Activated naive CD4-positive, alpha-beta T cell treated with anti-CD3 and anti-CD28 coated beads, Interleukin-2, amount 10 ng/mL, durations not matched to agents 5 hours and 36 hours (primary cell): ENCODE measurements around the gene MLXIPL. TPM values are rescaled to one million over a fixed set of nuclear protein-coding genes. Genes with fewer than 3 reads are reported as not detected.

Source experiments
- total RNA-seq, 2 experiments: library from RNA; stranded (reverse); gene quantifications; one replicate each; pipeline ENCODE4 v1.2.3, GENCODE V29; 2021

Gene MLXIPL, protein sequence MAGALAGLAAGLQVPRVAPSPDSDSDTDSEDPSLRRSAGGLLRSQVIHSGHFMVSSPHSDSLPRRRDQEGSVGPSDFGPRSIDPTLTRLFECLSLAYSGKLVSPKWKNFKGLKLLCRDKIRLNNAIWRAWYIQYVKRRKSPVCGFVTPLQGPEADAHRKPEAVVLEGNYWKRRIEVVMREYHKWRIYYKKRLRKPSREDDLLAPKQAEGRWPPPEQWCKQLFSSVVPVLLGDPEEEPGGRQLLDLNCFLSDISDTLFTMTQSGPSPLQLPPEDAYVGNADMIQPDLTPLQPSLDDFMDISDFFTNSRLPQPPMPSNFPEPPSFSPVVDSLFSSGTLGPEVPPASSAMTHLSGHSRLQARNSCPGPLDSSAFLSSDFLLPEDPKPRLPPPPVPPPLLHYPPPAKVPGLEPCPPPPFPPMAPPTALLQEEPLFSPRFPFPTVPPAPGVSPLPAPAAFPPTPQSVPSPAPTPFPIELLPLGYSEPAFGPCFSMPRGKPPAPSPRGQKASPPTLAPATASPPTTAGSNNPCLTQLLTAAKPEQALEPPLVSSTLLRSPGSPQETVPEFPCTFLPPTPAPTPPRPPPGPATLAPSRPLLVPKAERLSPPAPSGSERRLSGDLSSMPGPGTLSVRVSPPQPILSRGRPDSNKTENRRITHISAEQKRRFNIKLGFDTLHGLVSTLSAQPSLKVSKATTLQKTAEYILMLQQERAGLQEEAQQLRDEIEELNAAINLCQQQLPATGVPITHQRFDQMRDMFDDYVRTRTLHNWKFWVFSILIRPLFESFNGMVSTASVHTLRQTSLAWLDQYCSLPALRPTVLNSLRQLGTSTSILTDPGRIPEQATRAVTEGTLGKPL
- not detected for total RNA-seq

GRCh38 chr7:73623798-73624668 is at the start of gene MLXIPL:
Gene MLXIPL, minus strand, starts transcription at chr7:73624522. Its CDS starts 30 bp downstream, at chr7:73624492.

DNA sequence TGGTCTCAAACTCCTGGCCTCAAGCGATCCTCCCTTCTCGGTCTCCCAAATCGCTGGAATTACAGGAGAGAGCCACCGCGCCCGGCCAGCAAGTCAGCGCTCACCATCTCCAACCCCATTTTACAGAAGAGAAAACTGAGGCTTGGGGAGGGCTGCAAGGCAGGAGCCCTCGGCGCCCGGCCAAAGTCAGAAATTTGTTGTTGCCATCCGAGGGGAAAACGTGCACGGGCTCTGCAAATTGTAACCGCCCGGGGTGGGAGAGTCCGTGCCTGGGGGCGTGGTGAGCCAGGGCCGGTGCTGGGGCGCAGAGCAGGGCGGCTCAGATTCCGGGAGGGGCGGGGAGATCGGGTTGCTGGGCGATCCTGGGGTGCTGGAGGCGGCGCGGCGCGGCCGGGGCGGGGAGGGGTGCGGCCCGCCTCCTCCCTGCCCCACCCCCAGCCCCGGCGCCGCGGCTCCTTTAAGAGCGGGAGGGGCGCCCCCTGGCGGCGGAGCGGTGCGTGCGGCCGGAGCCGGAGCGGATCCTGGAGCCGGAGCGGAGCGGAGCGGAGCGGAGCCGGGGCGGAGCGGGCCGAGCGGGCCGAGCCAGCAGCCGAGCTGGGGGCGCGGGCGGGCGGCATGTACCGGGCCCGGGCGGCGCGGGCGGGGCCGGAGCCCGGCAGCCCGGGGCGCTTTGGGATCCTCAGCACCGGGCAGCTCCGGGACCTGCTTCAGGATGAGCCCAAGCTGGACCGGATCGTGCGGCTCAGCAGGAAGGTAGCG is 43.2 kb upstream of the MLXIPL start, which contains the start of gene VPS37D:
Gene VPS37D, plus strand, starts transcription at position 488 of the 759 bp plus-strand sequence. Its CDS starts 128 bp downstream, at position 616.

GRCh38 chr7:73578342-73579128 is 45.8 kb downstream of the MLXIPL start, which contains the start of gene TBL2:
Gene TBL2, minus strand, starts transcription at chr7:73578579. Its CDS starts 30 bp downstream, at chr7:73578549.

DNA sequence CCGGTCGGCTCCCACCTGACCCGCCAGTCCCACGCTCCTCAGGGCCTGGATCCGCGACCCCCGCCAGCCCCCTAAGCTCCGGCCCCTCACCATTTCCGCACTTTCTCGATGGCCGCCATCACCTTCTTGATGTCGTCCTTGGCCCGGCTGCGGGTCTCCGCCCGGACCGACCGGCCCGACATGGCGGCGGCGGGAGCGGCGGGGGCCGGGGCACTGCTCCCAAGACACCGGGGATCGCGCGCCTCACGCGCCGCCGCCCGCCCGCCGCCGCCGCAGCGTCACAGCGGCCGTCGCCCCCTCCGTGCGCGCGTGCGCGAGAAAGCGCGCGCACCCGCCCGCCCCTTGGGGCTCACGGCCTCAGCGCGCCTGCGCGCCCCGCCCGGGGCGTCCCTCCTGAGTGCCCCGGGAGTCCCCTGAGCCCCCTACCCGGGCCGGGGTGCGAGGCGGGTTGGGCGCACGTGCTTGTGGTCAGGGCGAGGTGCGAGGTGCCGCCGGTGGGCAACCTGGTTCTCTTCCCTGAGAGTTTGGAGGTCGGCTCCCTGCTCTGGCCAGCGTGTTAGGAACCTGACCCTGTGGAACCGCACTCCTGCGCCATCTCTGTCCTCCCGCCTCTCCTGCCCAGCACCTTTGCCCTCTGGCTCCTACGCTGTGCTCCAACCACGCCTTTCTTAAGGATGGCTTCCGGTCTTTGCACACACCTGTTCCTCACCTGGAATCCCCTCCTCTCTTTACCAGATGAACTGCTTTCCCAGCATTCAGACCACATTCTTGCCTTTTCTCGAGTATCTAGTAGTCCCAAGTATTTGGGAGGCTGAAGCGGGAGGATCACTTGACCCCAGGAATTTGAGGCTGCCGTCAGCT is 66.7 kb downstream of the MLXIPL start, which contains the start of gene BCL7B:
Gene BCL7B, minus strand, starts transcription at position 294 of the 861 bp plus-strand sequence. Its CDS starts 112 bp downstream, at position 182.

Other genes starting within 250 kb of the MLXIPL start
- gene FZD9, start 190.7 kb downstream of the MLXIPL start, total RNA-seq = under 1 TPM; 0.10 to 0.18 TPM
- gene BAZ1B, start 102.2 kb downstream of the MLXIPL start, total RNA-seq = 10 to 100 TPM; 76.3 to 77.4 TPM
- 10 to 100 TPM; 61.5 to 63.2 TPM for gene BCL7B, start 66.8 kb downstream of the MLXIPL start, total RNA-seq
- 10 to 100 TPM; 25.3 to 27.5 TPM for gene TBL2, start 45.9 kb downstream of the MLXIPL start, total RNA-seq
- gene VPS37D, start 43.3 kb upstream of the MLXIPL start, total RNA-seq = under 1 TPM; 0.41 to 0.68 TPM
- 1 to 10 TPM; 8.5 to 8.9 TPM for gene DNAJC30, start 58.9 kb upstream of the MLXIPL start, total RNA-seq
- gene BUD23, start 59.1 kb upstream of the MLXIPL start, total RNA-seq = 10 to 100 TPM; 44.2 to 49.4 TPM
- gene STX1A, start 95.1 kb upstream of the MLXIPL start, total RNA-seq = 10 to 100 TPM in 1 of 2 experiments, 1 to 10 TPM in 1; 9.4 to 12.4 TPM
- gene ABHD11, start 114.3 kb upstream of the MLXIPL start, total RNA-seq = 10 to 100 TPM; 12.6 to 13.7 TPM
- gene CLDN3, start 145.7 kb upstream of the MLXIPL start, total RNA-seq = not detected
- under 1 TPM in 1 of 2 experiments, not detected in 1; 0.22 TPM for gene CLDN4, start 206.5 kb upstream of the MLXIPL start, total RNA-seq
- gene METTL27, start 218.0 kb upstream of the MLXIPL start, total RNA-seq = 1 to 10 TPM; 2.6 to 2.8 TPM
- gene TMEM270, start 236.6 kb upstream of the MLXIPL start, total RNA-seq = not detected